NCI-H2171 treated with DMSO at 0.1 percent for 48 hours (cell line): Measurements from ENCODE around the gene KIAA0408.
"Not testable (repeated sequence)": the region's sequence is repeated elsewhere in the genome, so short reads cannot be mapped to it uniquely, and the experiment has no call there.

Source experiments
- DNase-seq: peaks from one replicate; lab custom pipeline; 2025; lab: John Stamatoyannopoulos, UW

KIAA0408 gene

GRCh38 chr6:127412016-127412415, 47.2 kb downstream of the KIAA0408 start:
- not testable (repeated sequence) for DNase-seq
